Keratinocyte (primary cell): ENCODE measurements around the gene CLDN14. TPM values are rescaled to one million over a fixed set of nuclear protein-coding genes. Genes with fewer than 3 reads are reported as not detected.

Experiments used
- DNase-seq: peaks from one replicate; pipeline ENCODE4 v3.0.0-alpha.2; 2011; ENCODE audit warnings: low read depth, missing footprints, low spot score
- FAIRE-seq: peaks from 2 replicates; lab custom pipeline; 2011; peaks lifted over from hg19 to GRCh38; lab: Jason Lieb, UNC
- H2AFZ ChIP-seq: 2 replicates; pipeline ENCODE4 v1.6.0; 2012; ENCODE audit warnings: low read length, control low read depth, inconsistent platforms; ENCODE audit not compliant: control insufficient read depth
- H3K27ac ChIP-seq: 2 replicates; pipeline ENCODE4 v1.5.1; 2011; ENCODE audit warnings: low read length; ENCODE audit not compliant: control insufficient read depth, insufficient read depth
- H3K27me3 ChIP-seq: 3 replicates; pipeline ENCODE4 v1.6.0; 2011; ENCODE audit warnings: low read length; ENCODE audit not compliant: control insufficient read depth, insufficient read depth; ENCODE audit errors: extremely low read depth
- H3K36me3 ChIP-seq, 2 experiments: 2 replicates in 1 of 2; 3 replicates in 1 of 2; pipeline ENCODE4 v1.5.1; 2011; ENCODE audit warnings: low read length in 2 of 2, mild to moderate bottlenecking in 1 of 2; ENCODE audit not compliant: control insufficient read depth in 2 of 2, insufficient read depth in 2 of 2; ENCODE audit errors: extremely low read depth in 1 of 2
- H3K4me1 ChIP-seq: 3 replicates; pipeline ENCODE4 v1.5.1; 2011; ENCODE audit warnings: low read length; ENCODE audit not compliant: control insufficient read depth, insufficient read depth; ENCODE audit errors: extremely low read depth
- H3K4me2 ChIP-seq: 3 replicates; pipeline ENCODE4 v1.6.0; 2011; ENCODE audit warnings: low read depth, low read length; ENCODE audit not compliant: control insufficient read depth, insufficient read depth; ENCODE audit errors: extremely low read depth
- H3K4me3 ChIP-seq, 3 experiments: fragments of 200-600 bp in 1 of 3; sonication (generic) in 1 of 3; 2 replicates in 2 of 3; 3 replicates in 1 of 3; pipeline ENCODE4 v1.5.1; 2011 to 2016; ENCODE audit warnings: low read length in 3 of 3, mild to moderate bottlenecking in 3 of 3, control low read depth in 2 of 3, inconsistent platforms in 1 of 3, low read depth in 1 of 3, mixed read lengths in 1 of 3, mixed run types in 1 of 3, moderate library complexity in 1 of 3; ENCODE audit not compliant: control insufficient read depth in 2 of 3, insufficient read depth in 2 of 3; ENCODE audit errors: extremely low read depth in 1 of 3
- H3K79me2 ChIP-seq: 2 replicates; pipeline ENCODE4 v1.6.0; 2012; ENCODE audit warnings: low read length; ENCODE audit not compliant: control insufficient read depth, insufficient read depth
- H3K9ac ChIP-seq: 3 replicates; pipeline ENCODE4 v1.6.0; 2011; ENCODE audit warnings: low read length; ENCODE audit not compliant: control insufficient read depth, insufficient read depth; ENCODE audit errors: extremely low read depth
- H3K9me1 ChIP-seq: 3 replicates; pipeline ENCODE4 v1.6.0; 2011; ENCODE audit warnings: low read length; ENCODE audit not compliant: control insufficient read depth, insufficient read depth; ENCODE audit errors: extremely low read depth
- H3K9me3 ChIP-seq: 2 replicates; pipeline ENCODE4 v1.5.1; 2012; ENCODE audit warnings: low read depth, low read length; ENCODE audit not compliant: control insufficient read depth
- H4K20me1 ChIP-seq: 3 replicates; pipeline ENCODE4 v1.6.0; 2011; ENCODE audit warnings: low read length; ENCODE audit not compliant: control insufficient read depth, insufficient read depth; ENCODE audit errors: extremely low read depth
- CTCF ChIP-seq, 3 experiments: IDR thresholded peaks in 1 of 3; conservative IDR thresholded peaks in 1 of 3; optimal IDR thresholded peaks in 1 of 3; 2 replicates in 2 of 3; 3 replicates in 1 of 3; pipeline versions ENCODE3 to v1.5.1; 2011; ENCODE audit warnings: low read length in 3 of 3, mild to moderate bottlenecking in 3 of 3, moderate library complexity in 2 of 3, control low read depth in 1 of 3, inconsistent platforms in 1 of 3; ENCODE audit not compliant: insufficient read depth in 2 of 3; ENCODE audit errors: extremely low read depth in 1 of 3
- EZH2 ChIP-seq: IDR thresholded peaks from one replicate; pipeline ENCODE4 v1.6.1; 2012; ENCODE audit warnings: inconsistent platforms, mild to moderate bottlenecking, low read length, moderate library complexity
- dilution Hi-C: fragments of 300-500 bp; cut with MboI; formaldehyde crosslinking; loops from one replicate; pipeline ENCODE4 v1.7.0; 2020; ENCODE audit warnings: low sequenced_read_pairs; ENCODE audit not compliant: extremely low pct_ligation_motif_present
- polyA plus RNA-seq, 5 experiments: library from polyadenylated mRNA; depleted of rRNA in 3 of 5; stranded (reverse) in 3 of 5; stranded (forward) in 1 of 5; unstranded in 1 of 5; fragments of >200 nt; gene quantifications; 1 replicate in 1 of 5; 2 replicates in 3 of 5; 3 replicates in 1 of 5; pipeline versions ENCODE4 v1.2.1 to v1.2.3, GENCODE V29; 2011 to 2012; ENCODE audit warnings: missing spikeins in 2 of 5, low read depth in 1 of 5, low replicate concordance in 1 of 5

CLDN14 gene
- polyA plus RNA-seq, 1 donor (not counting 4 experiments of a cell fraction or from before 2014, with no cell fraction given) = not detected

- FAIRE-seq (no peak), DNase-seq (no peak)
- H2AFZ ChIP-seq = no peak overlapping the region
- H3K4me2 ChIP-seq = no peak overlapping the region
- no peak overlapping the region for H3K27ac ChIP-seq
- no peaks in the 10 kb centered on the region for H3K9me3 ChIP-seq
- dilution Hi-C loops = no loop called here
- peaks cover 13% of the 10 kb centered on the region for H3K4me1 ChIP-seq
- H3K27me3 ChIP-seq = no peaks in the 10 kb centered on the region
- H3K9ac ChIP-seq = no peak overlapping the region
- H3K9me1 ChIP-seq = no peaks in the 10 kb centered on the region
- H3K4me3 ChIP-seq = no peak overlapping the region
- H3K79me2 ChIP-seq = no peaks in the 10 kb centered on the region
- TF ChIP-seq EZH2 = no peak
- TF ChIP-seq CTCF (optimal IDR thresholded peaks at IDR 0.05 in 1 of 3, IDR thresholded peaks at IDR 0.05 in 1 of 3, conservative IDR thresholded peaks at IDR 0.05 in 1 of 3; ENCODE audit: extremely low read depth in 1 of 3, insufficient read depth in 2 of 3, low read length in 3 of 3) = no peak
- no peaks in the 10 kb centered on the region for H4K20me1 ChIP-seq
- H3K36me3 ChIP-seq = no peaks in the 10 kb centered on the region
These were observed 3.2 kb upstream of the CLDN14 start for GRCh38 chr21:36483095-36483494.

GRCh38 chr21:36482673-36483072, 2.8 kb upstream of the CLDN14 start:
- H2AFZ ChIP-seq = no peak overlapping the region
- H3K9ac ChIP-seq = no peak overlapping the region
- no peak overlapping the region for H3K27ac ChIP-seq
- no peak for FAIRE-seq
- H3K4me3 ChIP-seq = no peak overlapping the region
- no peaks in the 10 kb centered on the region for H3K9me1 ChIP-seq
- H3K36me3 ChIP-seq = no peaks in the 10 kb centered on the region
- TF ChIP-seq CTCF (optimal IDR thresholded peaks at IDR 0.05 in 1 of 3, IDR thresholded peaks at IDR 0.05 in 1 of 3, conservative IDR thresholded peaks at IDR 0.05 in 1 of 3; ENCODE audit: extremely low read depth in 1 of 3, insufficient read depth in 2 of 3, low read length in 3 of 3) = no peak
- no peaks in the 10 kb centered on the region for H3K9me3 ChIP-seq
- no peaks in the 10 kb centered on the region for H4K20me1 ChIP-seq
- H3K27me3 ChIP-seq = no peaks in the 10 kb centered on the region
- DNase-seq = no peak
- no peak overlapping the region for H3K4me2 ChIP-seq
- no peaks in the 10 kb centered on the region for H3K79me2 ChIP-seq
- peaks cover 12% of the 10 kb centered on the region for H3K4me1 ChIP-seq
- dilution Hi-C loops = no loop called here
